H9 (cell line): ENCODE measurements around the gene RAP1GAP2. TPM values are rescaled to one million over a fixed set of nuclear protein-coding genes. Genes with fewer than 3 reads are reported as not detected.
A peak's percentile ranks its signal among the peaks of the same experiment; 100 is the strongest.
"Not testable (repeated sequence)": the region's sequence is repeated elsewhere in the genome, so short reads cannot be mapped to it uniquely, and the experiment has no call there.

ENCODE experiments used
- DNase-seq: peaks from one replicate; pipeline ENCODE4 v3.0.0-alpha.2; 2017
- H2AFZ ChIP-seq: one replicate; pipeline ENCODE4 v1.6.1; 2013; ENCODE audit warnings: mild to moderate bottlenecking, low read length, control low read depth, moderate library complexity
- H2AK5ac ChIP-seq: 2 replicates; pipeline ENCODE4 v1.6.1; 2013; ENCODE audit warnings: low read length, control low read depth, mixed read lengths; ENCODE audit not compliant: insufficient read length
- H2BK120ac ChIP-seq: one replicate; pipeline ENCODE4 v1.6.1; 2013; ENCODE audit warnings: low read depth, mild to moderate bottlenecking, low read length, control low read depth, inconsistent platforms; ENCODE audit not compliant: poor library complexity, severe bottlenecking
- H2BK12ac ChIP-seq: 2 replicates; pipeline ENCODE4 v1.6.1; 2013; ENCODE audit warnings: low read length, control low read depth, mixed read lengths, low read depth; ENCODE audit not compliant: insufficient read length
- H2BK15ac ChIP-seq: 2 replicates; pipeline ENCODE4 v1.6.1; 2013; ENCODE audit warnings: low read depth, low read length, control low read depth
- H2BK20ac ChIP-seq: one replicate; pipeline ENCODE4 v1.6.1; 2013; ENCODE audit warnings: low read depth, mild to moderate bottlenecking, low read length, control low read depth, inconsistent platforms; ENCODE audit not compliant: poor library complexity, severe bottlenecking
- H2BK5ac ChIP-seq: 2 replicates; pipeline ENCODE4 v1.6.1; 2013; ENCODE audit warnings: low read length, control low read depth, mixed read lengths; ENCODE audit not compliant: insufficient read length
- H3K14ac ChIP-seq: 2 replicates; pipeline ENCODE4 v1.6.1; 2013; ENCODE audit warnings: low read length, control low read depth; ENCODE audit not compliant: insufficient read depth
- H3K18ac ChIP-seq: 2 replicates; pipeline ENCODE4 v1.6.1; 2013; ENCODE audit warnings: low read depth, mild to moderate bottlenecking, mixed read lengths, low read length, control low read depth; ENCODE audit not compliant: insufficient read length
- H3K23ac ChIP-seq: 2 replicates; pipeline ENCODE4 v1.6.1; 2013; ENCODE audit warnings: low read length, control low read depth, mixed read lengths, low read depth; ENCODE audit not compliant: insufficient read length
- H3K23me2 ChIP-seq: 2 replicates; pipeline ENCODE4 v1.6.1; 2013; ENCODE audit warnings: low read depth, mild to moderate bottlenecking, mixed read lengths, low read length, control low read depth; ENCODE audit not compliant: insufficient read length, poor library complexity, severe bottlenecking
- H3K27ac ChIP-seq: 2 replicates; pipeline ENCODE4 v1.5.1; 2013; ENCODE audit warnings: low read length, control low read depth, mixed read lengths, low read depth; ENCODE audit not compliant: insufficient read length
- H3K27me3 ChIP-seq: 2 replicates; pipeline ENCODE4 v1.6.1; 2013; ENCODE audit warnings: low read length, control low read depth, inconsistent platforms; ENCODE audit not compliant: insufficient read depth
- H3K4ac ChIP-seq: 2 replicates; pipeline ENCODE4 v1.6.1; 2013; ENCODE audit warnings: low read depth, mild to moderate bottlenecking, control low read depth, inconsistent platforms, low read length, moderate library complexity
- H3K4me1 ChIP-seq: 2 replicates; pipeline ENCODE4 v1.6.1; 2013; ENCODE audit warnings: low read length, control low read depth, inconsistent platforms; ENCODE audit not compliant: insufficient read depth
- H3K4me2 ChIP-seq: 2 replicates; pipeline ENCODE4 v1.6.1; 2013; ENCODE audit warnings: low read length, control low read depth, mixed read lengths; ENCODE audit not compliant: insufficient read length, insufficient read depth
- H3K56ac ChIP-seq: 2 replicates; pipeline ENCODE4 v1.6.1; 2013; ENCODE audit warnings: low read depth, mild to moderate bottlenecking, mixed read lengths, low read length, control low read depth; ENCODE audit not compliant: insufficient read length
- H3K79me1 ChIP-seq: 2 replicates; pipeline ENCODE4 v1.6.1; 2013; ENCODE audit warnings: low read depth, mild to moderate bottlenecking, moderate library complexity, low read length, control low read depth, inconsistent platforms; ENCODE audit not compliant: insufficient read depth, poor library complexity, severe bottlenecking
- H3K79me2 ChIP-seq: 2 replicates; pipeline ENCODE4 v1.6.1; 2013; ENCODE audit warnings: low read length, control low read depth, inconsistent platforms; ENCODE audit not compliant: insufficient read depth
- H3K9ac ChIP-seq: 2 replicates; pipeline ENCODE4 v1.6.1; 2013; ENCODE audit warnings: low read length, control low read depth, mixed read lengths; ENCODE audit not compliant: insufficient read length; ENCODE audit errors: extremely low read depth
- H3K9me3 ChIP-seq: one replicate; pipeline ENCODE4 v1.6.1; 2013; ENCODE audit warnings: low read depth, low read length, inconsistent platforms; ENCODE audit not compliant: control insufficient read depth
- H3T11ph ChIP-seq: one replicate; pipeline ENCODE4 v1.6.1; 2013; ENCODE audit warnings: mild to moderate bottlenecking, low read length, control low read depth, inconsistent platforms
- H4K20me1 ChIP-seq: one replicate; pipeline ENCODE4 v1.6.1; 2013; ENCODE audit not compliant: control insufficient read depth, insufficient read length, insufficient read depth
- H4K5ac ChIP-seq: 2 replicates; pipeline ENCODE4 v1.6.1; 2013; ENCODE audit warnings: low read depth, mild to moderate bottlenecking, mixed read lengths, low read length, control low read depth; ENCODE audit not compliant: insufficient read length
- H4K8ac ChIP-seq: replicated peaks from 2 replicates; pipeline ENCODE4 v1.6.1; 2013; ENCODE audit warnings: low read length, control low read depth, mixed read lengths, low read depth; ENCODE audit not compliant: insufficient read length
- H4K91ac ChIP-seq: 2 replicates; pipeline ENCODE4 v1.6.1; 2013; ENCODE audit warnings: low read depth, mild to moderate bottlenecking, moderate library complexity, mixed read lengths, low read length, control low read depth; ENCODE audit not compliant: insufficient read length
- H3K27ac Mint-ChIP-seq, 3 experiments: 2 replicates in 2 of 3; 3 replicates in 1 of 3; pipeline ENCODE4 v1.8.0; 2020 to 2021; ENCODE audit warnings: mixed read lengths in 3 of 3, mild to moderate bottlenecking in 1 of 3, moderate library complexity in 1 of 3
- H3K27me3 Mint-ChIP-seq: 2 replicates; pipeline ENCODE4 v1.8.0; 2021; ENCODE audit warnings: low read depth, mild to moderate bottlenecking, moderate library complexity, mixed read lengths
- H3K36me3 Mint-ChIP-seq, 3 experiments: 2 replicates in 2 of 3; 3 replicates in 1 of 3; pipeline ENCODE4 v1.8.0; 2020 to 2021; ENCODE audit warnings: low read depth in 3 of 3, mixed read lengths in 3 of 3; ENCODE audit not compliant: insufficient read depth in 1 of 3
- H3K4me1 Mint-ChIP-seq, 2 experiments: 2 replicates each; pipeline ENCODE4 v1.8.0; 2020; ENCODE audit warnings: mixed read lengths in 2 of 2
- H3K4me3 Mint-ChIP-seq, 2 experiments: 2 replicates in 1 of 2; 3 replicates in 1 of 2; pipeline ENCODE4 v1.8.0; 2020 to 2021; ENCODE audit warnings: mild to moderate bottlenecking in 2 of 2, mixed read lengths in 2 of 2, moderate library complexity in 1 of 2
- H3K9me3 Mint-ChIP-seq, 2 experiments: 2 replicates in 1 of 2; 3 replicates in 1 of 2; pipeline ENCODE4 v1.8.0; 2020; ENCODE audit warnings: mild to moderate bottlenecking in 2 of 2, mixed read lengths in 2 of 2, moderate library complexity in 1 of 2
- CTCF ChIP-seq: fragments of 200-600 bp; sonication (generic); conservative IDR thresholded peaks from 3 replicates; pipeline ENCODE4 v1.8.0; 2021; ENCODE audit warnings: antibody characterized with exemption, mild to moderate bottlenecking
- WGBS: extraction: QIAGEN DNeasy Blood & Tissue Kit; methylation state at CpG from one replicate; pipeline ENCODE4 v1.1.7; 2013; ENCODE audit warnings: missing lambda C conversion rate, low lambda C conversion rate, mixed read lengths; ENCODE audit not compliant: insufficient read length; ENCODE audit errors: extremely low coverage; 5-methylcytosine and 5-hydroxymethylcytosine counted together
- total RNA-seq: library from RNA; stranded (reverse); gene quantifications from 2 replicates; pipeline ENCODE4 v1.2.1, GENCODE V29; 2021

RAP1GAP2 gene
- total RNA-seq, 1 experiment from 2014 or later = 33.8 TPM

DNA sequence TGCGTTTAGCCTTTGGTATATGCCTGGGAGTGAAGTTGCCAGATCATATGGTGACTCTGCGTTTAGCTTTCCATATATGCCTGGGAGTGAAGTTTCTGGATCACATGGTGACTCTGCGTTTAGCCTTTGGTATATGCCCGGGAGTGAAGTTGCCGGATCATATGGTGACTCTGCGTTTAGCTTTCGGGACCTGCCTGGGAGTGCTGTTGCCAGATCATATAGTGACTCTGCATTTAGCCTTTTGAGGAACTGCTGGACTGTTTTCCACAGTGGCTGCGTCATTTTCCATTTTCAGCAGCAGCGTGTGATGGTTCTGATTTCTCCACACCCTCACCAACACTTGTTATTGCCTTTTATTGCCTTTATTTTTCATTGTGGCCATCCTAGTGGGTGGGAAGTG, 194.2 kb downstream of the RAP1GAP2 start:
- H4K5ac ChIP-seq = no peak overlapping the region
- H2BK5ac ChIP-seq = no peak overlapping the region
- H3K4me2 ChIP-seq = no peak overlapping the region
- no peak overlapping the region for H3K27ac ChIP-seq
- no peak for TF ChIP-seq CTCF
- no peaks in the 10 kb centered on the region for H3K4me1 ChIP-seq
- no peak overlapping the region for H3T11ph ChIP-seq
- H3K56ac ChIP-seq = no peak overlapping the region
- no peak overlapping the region for H2BK12ac ChIP-seq
- H3K27me3 Mint-ChIP-seq = no peaks in the 10 kb centered on the region; the same call in 1 of the 2 replicates
- H4K91ac ChIP-seq = no peak overlapping the region
- no peaks in the 10 kb centered on the region for H3K79me1 ChIP-seq
- no peak overlapping the region for H3K18ac ChIP-seq
- peak; percentile 13 for DNase-seq
- H2BK15ac ChIP-seq = no peak overlapping the region
- H2BK20ac ChIP-seq = no peak overlapping the region
- H3K23me2 ChIP-seq = no peaks in the 10 kb centered on the region
- no peak overlapping the region for H4K8ac ChIP-seq
- no peaks in the 10 kb centered on the region for H3K9me3 ChIP-seq
- no peak overlapping the region for H3K23ac ChIP-seq
- H4K20me1 ChIP-seq = no peaks in the 10 kb centered on the region
- WGBS = no CpG with 5 or more reads among the region's 9 CpGs
- H3K27ac Mint-ChIP-seq = no peak overlapping the region
- no peak overlapping the region for H3K9ac ChIP-seq
- H3K4ac ChIP-seq = no peak overlapping the region
- no peaks in the 10 kb centered on the region for H3K79me2 ChIP-seq
- H3K27me3 ChIP-seq = no peaks in the 10 kb centered on the region
- no peak overlapping the region for H3K4me3 Mint-ChIP-seq
- no peak overlapping the region for H2BK120ac ChIP-seq
- H3K36me3 Mint-ChIP-seq = peaks cover 3 to 54% (median 28%) of the 10 kb centered on the region in 3 experiments; a peak in 5 of 7 replicates
- no peak overlapping the region; the same call in 1 of the 2 replicates for H3K14ac ChIP-seq
- H3K4me1 Mint-ChIP-seq = peaks cover 0 to 3% of the 10 kb centered on the region in 2 experiments; a peak in 1 of 4 replicates
- no peaks in the 10 kb centered on the region for H3K9me3 Mint-ChIP-seq
- H2AFZ ChIP-seq = no peak overlapping the region
- no peak overlapping the region for H2AK5ac ChIP-seq

DNA sequence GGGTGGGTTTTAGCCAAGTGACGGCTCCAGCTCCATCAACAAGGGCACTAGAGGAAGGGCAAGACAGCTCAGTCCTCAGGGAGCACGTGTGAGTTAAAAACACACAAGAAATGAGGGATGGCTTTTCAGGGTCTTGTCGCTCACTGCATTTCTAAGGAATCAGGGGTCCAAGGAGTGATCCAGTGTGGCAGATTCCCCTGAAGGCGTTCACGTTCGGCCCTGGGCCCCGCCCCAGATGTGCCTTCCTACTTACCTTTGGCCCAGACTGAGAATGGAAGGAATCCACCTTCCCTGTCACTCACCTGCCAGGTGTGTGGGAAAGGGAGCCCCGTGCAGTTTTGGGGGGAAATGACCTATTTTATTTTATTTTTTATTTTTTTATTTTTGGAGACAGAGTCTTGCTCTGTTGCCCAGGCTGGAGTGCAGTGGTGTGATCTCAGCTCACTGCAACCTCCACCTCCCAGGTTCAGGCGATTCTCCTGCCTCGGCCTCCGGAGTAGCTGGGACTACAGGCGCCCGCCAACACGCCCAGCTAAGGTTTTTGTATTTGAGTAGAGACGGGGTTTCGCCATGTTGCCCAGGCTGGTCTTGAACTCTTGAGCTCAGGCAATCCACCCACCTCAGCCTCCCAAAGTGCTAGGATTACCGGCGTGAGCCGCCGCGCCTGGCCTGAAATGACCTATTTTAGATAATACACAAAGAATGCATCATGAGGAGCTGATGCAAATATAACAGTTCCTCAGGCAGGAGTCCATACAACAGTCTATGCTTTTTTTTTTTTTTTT, 195.3 kb downstream of the RAP1GAP2 start:
- H3K79me2 ChIP-seq, H3K4me1 ChIP-seq, H3K27me3 ChIP-seq, H2AK5ac ChIP-seq, H3T11ph ChIP-seq, H4K91ac ChIP-seq, H3K9me3 ChIP-seq, H3K23me2 ChIP-seq, H4K5ac ChIP-seq, H3K56ac ChIP-seq, H3K9me3 Mint-ChIP-seq, H2BK12ac ChIP-seq, H3K27ac Mint-ChIP-seq, H4K20me1 ChIP-seq, H3K27ac ChIP-seq, H3K4me3 Mint-ChIP-seq, H2BK5ac ChIP-seq, H3K9ac ChIP-seq, H2BK20ac ChIP-seq, H2BK120ac ChIP-seq, H3K4me1 Mint-ChIP-seq, H4K8ac ChIP-seq, H2BK15ac ChIP-seq, H3K23ac ChIP-seq, H3K14ac ChIP-seq, H3K27me3 Mint-ChIP-seq, H3K4me2 ChIP-seq, H2AFZ ChIP-seq, H3K18ac ChIP-seq, H3K4ac ChIP-seq, H3K79me1 ChIP-seq: not testable (repeated sequence)
- peaks cover 3 to 51% (median 27%) of the 10 kb centered on the region in 3 experiments; a peak in 5 of 7 replicates for H3K36me3 Mint-ChIP-seq
- WGBS = no CpG with 5 or more reads among the region's 21 CpGs
- DNase-seq = peak; percentile 18
